ACC112 (cell line): ENCODE results near the gene ONECUT3.
"Not testable (repeated sequence)": the region's sequence is repeated elsewhere in the genome, so short reads cannot be mapped to it uniquely, and the experiment has no call there.

Experiments used
- H2AFZ ChIP-seq: fragments of 200-600 bp; sonication (generic); one replicate; pipeline ENCODE4 v1.6.0; 2017; ENCODE audit warnings: antibody characterized with exemption, low read length; ENCODE audit not compliant: unreplicated experiment
- H3K27ac ChIP-seq: fragments of 200-600 bp; sonication (generic); 2 replicates; pipeline ENCODE4 v1.5.1; 2014; ENCODE audit warnings: low read depth, mild to moderate bottlenecking, antibody characterized with exemption, low read length, moderate library complexity
- H3K27me3 ChIP-seq: fragments of 200-600 bp; sonication (generic); 2 replicates; pipeline ENCODE4 v1.6.1; 2014; ENCODE audit warnings: mild to moderate bottlenecking, antibody characterized with exemption, low read length, moderate library complexity, mixed read lengths; ENCODE audit not compliant: insufficient read depth
- H3K36me3 ChIP-seq: fragments of 200-600 bp; sonication (generic); 2 replicates; pipeline ENCODE4 v1.6.1; 2016; ENCODE audit warnings: mild to moderate bottlenecking, antibody characterized with exemption, low read length, moderate library complexity, mixed read lengths; ENCODE audit not compliant: insufficient read depth
- H3K4me1 ChIP-seq: fragments of 200-600 bp; sonication (generic); one replicate; pipeline ENCODE4 v1.6.1; 2016; ENCODE audit warnings: low read length, mixed read lengths; ENCODE audit not compliant: insufficient read depth, unreplicated experiment, control insufficient read depth
- H3K4me3 ChIP-seq: fragments of 200-600 bp; sonication (generic); 2 replicates; pipeline ENCODE4 v1.5.1; 2014; ENCODE audit warnings: mild to moderate bottlenecking, low read depth, low read length
- H3K79me2 ChIP-seq: fragments of 200-600 bp; sonication (generic); one replicate; pipeline ENCODE4 v1.6.0; 2016; ENCODE audit warnings: low read length; ENCODE audit not compliant: control insufficient read depth, unreplicated experiment, insufficient read depth

The ONECUT3 gene

GRCh38 chr19:1783874-1784273 is 30.6 kb downstream of the ONECUT3 start:
- no peak overlapping the region for H3K4me3 ChIP-seq
- peaks cover 16% of the 10 kb centered on the region; the same call in 1 of the 2 replicates for H3K27me3 ChIP-seq
- H3K27ac ChIP-seq: no peak overlapping the region
- H2AFZ ChIP-seq: no peak overlapping the region
- no peaks in the 10 kb centered on the region for H3K79me2 ChIP-seq
- no peaks in the 10 kb centered on the region for H3K4me1 ChIP-seq
- H3K36me3 ChIP-seq: no peaks in the 10 kb centered on the region

- no peak overlapping the region for H2AFZ ChIP-seq
- no peak overlapping the region for H3K27ac ChIP-seq
- H3K36me3 ChIP-seq: no peaks in the 10 kb centered on the region
- H3K4me1 ChIP-seq: no peaks in the 10 kb centered on the region
- no peak overlapping the region for H3K4me3 ChIP-seq
- H3K79me2 ChIP-seq: no peaks in the 10 kb centered on the region
- H3K27me3 ChIP-seq: peaks cover 10% of the 10 kb centered on the region; the same call in 1 of the 2 replicates
These were observed 32.0 kb downstream of the ONECUT3 start for GRCh38 chr19:1785310-1785709.

GRCh38 chr19:1786668-1787067 is 33.4 kb downstream of the ONECUT3 start:
- peaks cover 10% of the 10 kb centered on the region; the same call in 1 of the 2 replicates for H3K27me3 ChIP-seq
- H3K4me3 ChIP-seq: no peak overlapping the region
- H2AFZ ChIP-seq: no peak overlapping the region
- H3K4me1 ChIP-seq: no peaks in the 10 kb centered on the region
- H3K27ac ChIP-seq: no peak overlapping the region
- H3K79me2 ChIP-seq: no peaks in the 10 kb centered on the region
- no peaks in the 10 kb centered on the region for H3K36me3 ChIP-seq

GRCh38 chr19:1787116-1787515 is 33.8 kb downstream of the ONECUT3 start:
- Histone ChIP-seq H3K4me3 (no peak overlapping the region), H3K36me3 (no peaks in the 10 kb centered on the region), H3K79me2 (no peaks in the 10 kb centered on the region), H3K27me3 (peaks cover 10% of the 10 kb centered on the region; the same call in 1 of the 2 replicates), H3K4me1 (no peaks in the 10 kb centered on the region), H3K27ac (no peak overlapping the region), H2AFZ (no peak overlapping the region)

- Histone ChIP-seq H3K4me3 (no peak overlapping the region), H3K36me3 (no peaks in the 10 kb centered on the region), H2AFZ (no peak overlapping the region), H3K4me1 (no peaks in the 10 kb centered on the region), H3K27me3 (no peaks in the 10 kb centered on the region), H3K27ac (no peak overlapping the region), H3K79me2 (no peaks in the 10 kb centered on the region)
These were observed 36.1 kb downstream of the ONECUT3 start for GRCh38 chr19:1789261-1790041.

GRCh38 chr19:1790054-1790792 is 36.9 kb downstream of the ONECUT3 start:
- Histone ChIP-seq H3K27ac (no peak overlapping the region), H2AFZ (no peak overlapping the region), H3K4me3 (no peak overlapping the region), H3K79me2 (no peaks in the 10 kb centered on the region), H3K4me1 (no peaks in the 10 kb centered on the region), H3K36me3 (no peaks in the 10 kb centered on the region), H3K27me3 (no peaks in the 10 kb centered on the region)

GRCh38 chr19:1791879-1792278 is 38.6 kb downstream of the ONECUT3 start:
- no peaks in the 10 kb centered on the region for H3K36me3 ChIP-seq
- no peaks in the 10 kb centered on the region for H3K79me2 ChIP-seq
- H3K4me3 ChIP-seq: no peak overlapping the region
- no peak overlapping the region for H3K27ac ChIP-seq
- no peak overlapping the region for H2AFZ ChIP-seq
- H3K4me1 ChIP-seq: no peaks in the 10 kb centered on the region
- no peaks in the 10 kb centered on the region for H3K27me3 ChIP-seq

- Histone ChIP-seq H3K4me1 (no peaks in the 10 kb centered on the region), H3K79me2 (no peaks in the 10 kb centered on the region), H2AFZ (no peak overlapping the region), H3K36me3 (no peaks in the 10 kb centered on the region), H3K4me3 (no peak overlapping the region), H3K27me3 (no peaks in the 10 kb centered on the region), H3K27ac (no peak overlapping the region)
These were observed 41.3 kb downstream of the ONECUT3 start for GRCh38 chr19:1794424-1795172.

GRCh38 chr19:1796395-1797142 is 43.3 kb downstream of the ONECUT3 start:
- no peaks in the 10 kb centered on the region for H3K27me3 ChIP-seq
- no peaks in the 10 kb centered on the region for H3K36me3 ChIP-seq
- H3K4me3 ChIP-seq: no peak overlapping the region
- H3K79me2 ChIP-seq: no peaks in the 10 kb centered on the region
- no peak overlapping the region for H2AFZ ChIP-seq
- H3K27ac ChIP-seq: no peak overlapping the region
- H3K4me1 ChIP-seq: no peaks in the 10 kb centered on the region

GRCh38 chr19:1797313-1797712 is 44.0 kb downstream of the ONECUT3 start:
- H2AFZ ChIP-seq, H3K79me2 ChIP-seq, H3K4me1 ChIP-seq, H3K36me3 ChIP-seq, H3K27me3 ChIP-seq, H3K4me3 ChIP-seq, H3K27ac ChIP-seq: not testable (repeated sequence)
